H9 (cell line): ENCODE data around the gene SH3RF3. TPM values are rescaled to one million over a fixed set of nuclear protein-coding genes. Genes with fewer than 3 reads are reported as not detected.

ENCODE experiments used
- DNase-seq: peaks from one replicate; pipeline ENCODE4 v3.0.0-alpha.2; 2017
- H2AFZ ChIP-seq: one replicate; pipeline ENCODE4 v1.6.1; 2013; ENCODE audit warnings: mild to moderate bottlenecking, low read length, control low read depth, moderate library complexity
- H2AK5ac ChIP-seq: 2 replicates; pipeline ENCODE4 v1.6.1; 2013; ENCODE audit warnings: low read length, control low read depth, mixed read lengths; ENCODE audit not compliant: insufficient read length
- H2BK120ac ChIP-seq: one replicate; pipeline ENCODE4 v1.6.1; 2013; ENCODE audit warnings: low read depth, mild to moderate bottlenecking, low read length, control low read depth, inconsistent platforms; ENCODE audit not compliant: poor library complexity, severe bottlenecking
- H2BK12ac ChIP-seq: 2 replicates; pipeline ENCODE4 v1.6.1; 2013; ENCODE audit warnings: low read length, control low read depth, mixed read lengths, low read depth; ENCODE audit not compliant: insufficient read length
- H2BK15ac ChIP-seq: 2 replicates; pipeline ENCODE4 v1.6.1; 2013; ENCODE audit warnings: low read depth, low read length, control low read depth
- H2BK20ac ChIP-seq: one replicate; pipeline ENCODE4 v1.6.1; 2013; ENCODE audit warnings: low read depth, mild to moderate bottlenecking, low read length, control low read depth, inconsistent platforms; ENCODE audit not compliant: poor library complexity, severe bottlenecking
- H2BK5ac ChIP-seq: 2 replicates; pipeline ENCODE4 v1.6.1; 2013; ENCODE audit warnings: low read length, control low read depth, mixed read lengths; ENCODE audit not compliant: insufficient read length
- H3K14ac ChIP-seq: 2 replicates; pipeline ENCODE4 v1.6.1; 2013; ENCODE audit warnings: low read length, control low read depth; ENCODE audit not compliant: insufficient read depth
- H3K18ac ChIP-seq: 2 replicates; pipeline ENCODE4 v1.6.1; 2013; ENCODE audit warnings: low read depth, mild to moderate bottlenecking, mixed read lengths, low read length, control low read depth; ENCODE audit not compliant: insufficient read length
- H3K23ac ChIP-seq: 2 replicates; pipeline ENCODE4 v1.6.1; 2013; ENCODE audit warnings: low read length, control low read depth, mixed read lengths, low read depth; ENCODE audit not compliant: insufficient read length
- H3K23me2 ChIP-seq: 2 replicates; pipeline ENCODE4 v1.6.1; 2013; ENCODE audit warnings: low read depth, mild to moderate bottlenecking, mixed read lengths, low read length, control low read depth; ENCODE audit not compliant: insufficient read length, poor library complexity, severe bottlenecking
- H3K27ac ChIP-seq: 2 replicates; pipeline ENCODE4 v1.5.1; 2013; ENCODE audit warnings: low read length, control low read depth, mixed read lengths, low read depth; ENCODE audit not compliant: insufficient read length
- H3K27me3 ChIP-seq: 2 replicates; pipeline ENCODE4 v1.6.1; 2013; ENCODE audit warnings: low read length, control low read depth, inconsistent platforms; ENCODE audit not compliant: insufficient read depth
- H3K4ac ChIP-seq: 2 replicates; pipeline ENCODE4 v1.6.1; 2013; ENCODE audit warnings: low read depth, mild to moderate bottlenecking, control low read depth, inconsistent platforms, low read length, moderate library complexity
- H3K4me1 ChIP-seq: 2 replicates; pipeline ENCODE4 v1.6.1; 2013; ENCODE audit warnings: low read length, control low read depth, inconsistent platforms; ENCODE audit not compliant: insufficient read depth
- H3K4me2 ChIP-seq: 2 replicates; pipeline ENCODE4 v1.6.1; 2013; ENCODE audit warnings: low read length, control low read depth, mixed read lengths; ENCODE audit not compliant: insufficient read length, insufficient read depth
- H3K56ac ChIP-seq: 2 replicates; pipeline ENCODE4 v1.6.1; 2013; ENCODE audit warnings: low read depth, mild to moderate bottlenecking, mixed read lengths, low read length, control low read depth; ENCODE audit not compliant: insufficient read length
- H3K79me1 ChIP-seq: 2 replicates; pipeline ENCODE4 v1.6.1; 2013; ENCODE audit warnings: low read depth, mild to moderate bottlenecking, moderate library complexity, low read length, control low read depth, inconsistent platforms; ENCODE audit not compliant: insufficient read depth, poor library complexity, severe bottlenecking
- H3K79me2 ChIP-seq: 2 replicates; pipeline ENCODE4 v1.6.1; 2013; ENCODE audit warnings: low read length, control low read depth, inconsistent platforms; ENCODE audit not compliant: insufficient read depth
- H3K9ac ChIP-seq: 2 replicates; pipeline ENCODE4 v1.6.1; 2013; ENCODE audit warnings: low read length, control low read depth, mixed read lengths; ENCODE audit not compliant: insufficient read length; ENCODE audit errors: extremely low read depth
- H3K9me3 ChIP-seq: one replicate; pipeline ENCODE4 v1.6.1; 2013; ENCODE audit warnings: low read depth, low read length, inconsistent platforms; ENCODE audit not compliant: control insufficient read depth
- H3T11ph ChIP-seq: one replicate; pipeline ENCODE4 v1.6.1; 2013; ENCODE audit warnings: mild to moderate bottlenecking, low read length, control low read depth, inconsistent platforms
- H4K20me1 ChIP-seq: one replicate; pipeline ENCODE4 v1.6.1; 2013; ENCODE audit not compliant: control insufficient read depth, insufficient read length, insufficient read depth
- H4K5ac ChIP-seq: 2 replicates; pipeline ENCODE4 v1.6.1; 2013; ENCODE audit warnings: low read depth, mild to moderate bottlenecking, mixed read lengths, low read length, control low read depth; ENCODE audit not compliant: insufficient read length
- H4K8ac ChIP-seq: replicated peaks from 2 replicates; pipeline ENCODE4 v1.6.1; 2013; ENCODE audit warnings: low read length, control low read depth, mixed read lengths, low read depth; ENCODE audit not compliant: insufficient read length
- H4K91ac ChIP-seq: 2 replicates; pipeline ENCODE4 v1.6.1; 2013; ENCODE audit warnings: low read depth, mild to moderate bottlenecking, moderate library complexity, mixed read lengths, low read length, control low read depth; ENCODE audit not compliant: insufficient read length
- H3K27ac Mint-ChIP-seq, 3 experiments: 2 replicates in 2 of 3; 3 replicates in 1 of 3; pipeline ENCODE4 v1.8.0; 2020 to 2021; ENCODE audit warnings: mixed read lengths in 3 of 3, mild to moderate bottlenecking in 1 of 3, moderate library complexity in 1 of 3
- H3K27me3 Mint-ChIP-seq: 2 replicates; pipeline ENCODE4 v1.8.0; 2021; ENCODE audit warnings: low read depth, mild to moderate bottlenecking, moderate library complexity, mixed read lengths
- H3K36me3 Mint-ChIP-seq, 3 experiments: 2 replicates in 2 of 3; 3 replicates in 1 of 3; pipeline ENCODE4 v1.8.0; 2020 to 2021; ENCODE audit warnings: low read depth in 3 of 3, mixed read lengths in 3 of 3; ENCODE audit not compliant: insufficient read depth in 1 of 3
- H3K4me1 Mint-ChIP-seq, 2 experiments: 2 replicates each; pipeline ENCODE4 v1.8.0; 2020; ENCODE audit warnings: mixed read lengths in 2 of 2
- H3K4me3 Mint-ChIP-seq, 2 experiments: 2 replicates in 1 of 2; 3 replicates in 1 of 2; pipeline ENCODE4 v1.8.0; 2020 to 2021; ENCODE audit warnings: mild to moderate bottlenecking in 2 of 2, mixed read lengths in 2 of 2, moderate library complexity in 1 of 2
- H3K9me3 Mint-ChIP-seq, 2 experiments: 2 replicates in 1 of 2; 3 replicates in 1 of 2; pipeline ENCODE4 v1.8.0; 2020; ENCODE audit warnings: mild to moderate bottlenecking in 2 of 2, mixed read lengths in 2 of 2, moderate library complexity in 1 of 2
- WGBS: extraction: QIAGEN DNeasy Blood & Tissue Kit; methylation state at CpG from one replicate; pipeline ENCODE4 v1.1.7; 2013; ENCODE audit warnings: missing lambda C conversion rate, low lambda C conversion rate, mixed read lengths; ENCODE audit not compliant: insufficient read length; ENCODE audit errors: extremely low coverage; 5-methylcytosine and 5-hydroxymethylcytosine counted together
- total RNA-seq: library from RNA; stranded (reverse); gene quantifications from 2 replicates; pipeline ENCODE4 v1.2.1, GENCODE V29; 2021
- TF ChIP-seq, protein P1 (sequence below): fragments of 200-600 bp; sonication (generic); conservative IDR thresholded peaks from 3 replicates; pipeline ENCODE4 v1.8.0; 2021; ENCODE audit warnings: antibody characterized with exemption, mild to moderate bottlenecking

Gene SH3RF3
- total RNA-seq, 1 experiment from 2014 or later, result 0.46 TPM

- TF ChIP-seq, protein P1, sequence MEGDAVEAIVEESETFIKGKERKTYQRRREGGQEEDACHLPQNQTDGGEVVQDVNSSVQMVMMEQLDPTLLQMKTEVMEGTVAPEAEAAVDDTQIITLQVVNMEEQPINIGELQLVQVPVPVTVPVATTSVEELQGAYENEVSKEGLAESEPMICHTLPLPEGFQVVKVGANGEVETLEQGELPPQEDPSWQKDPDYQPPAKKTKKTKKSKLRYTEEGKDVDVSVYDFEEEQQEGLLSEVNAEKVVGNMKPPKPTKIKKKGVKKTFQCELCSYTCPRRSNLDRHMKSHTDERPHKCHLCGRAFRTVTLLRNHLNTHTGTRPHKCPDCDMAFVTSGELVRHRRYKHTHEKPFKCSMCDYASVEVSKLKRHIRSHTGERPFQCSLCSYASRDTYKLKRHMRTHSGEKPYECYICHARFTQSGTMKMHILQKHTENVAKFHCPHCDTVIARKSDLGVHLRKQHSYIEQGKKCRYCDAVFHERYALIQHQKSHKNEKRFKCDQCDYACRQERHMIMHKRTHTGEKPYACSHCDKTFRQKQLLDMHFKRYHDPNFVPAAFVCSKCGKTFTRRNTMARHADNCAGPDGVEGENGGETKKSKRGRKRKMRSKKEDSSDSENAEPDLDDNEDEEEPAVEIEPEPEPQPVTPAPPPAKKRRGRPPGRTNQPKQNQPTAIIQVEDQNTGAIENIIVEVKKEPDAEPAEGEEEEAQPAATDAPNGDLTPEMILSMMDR, result no peak
- Histone ChIP-seq H3K4me1 (no peaks in the 10 kb centered on the region), H3K4me2 (no peak overlapping the region), H2BK5ac (no peak overlapping the region), H3K4ac (no peak overlapping the region), H3K9me3 (no peaks in the 10 kb centered on the region), H3K79me1 (no peaks in the 10 kb centered on the region), H3K14ac (no peak overlapping the region; the same call in 1 of the 2 replicates), H2BK12ac (no peak overlapping the region), H3K18ac (no peak overlapping the region), H3K27ac (no peak overlapping the region), H4K5ac (no peak overlapping the region), H4K91ac (no peak overlapping the region), H3K9ac (no peak overlapping the region), H3K79me2 (no peaks in the 10 kb centered on the region), H2AFZ (no peak overlapping the region), H2BK20ac (no peak overlapping the region), H4K8ac (no peak overlapping the region), H3T11ph (no peak overlapping the region), H3K23ac (no peak overlapping the region), H2AK5ac (no peak overlapping the region), H3K27me3 (no peaks in the 10 kb centered on the region), H4K20me1 (no peaks in the 10 kb centered on the region), H3K23me2 (no peaks in the 10 kb centered on the region), H2BK120ac (no peak overlapping the region), H3K56ac (no peak overlapping the region), H2BK15ac (no peak overlapping the region)
- DNase-seq, result no peak
- Mint-ChIP-seq H3K4me3 (no peak overlapping the region), H3K27me3 (peaks cover 2% of the 10 kb centered on the region), H3K27ac (no peak overlapping the region; a peak in 2 of 7 replicates), H3K36me3 (no peaks in the 10 kb centered on the region; a peak in 1 of 7 replicates), H3K4me1 (peaks cover 4% of the 10 kb centered on the region in 2 experiments; a peak in 2 of 4 replicates), H3K9me3 (no peaks in the 10 kb centered on the region)
- WGBS, result no CpG with 5 or more reads among the region's 26 CpGs
Measured at GRCh38 chr2:109517118-109517889, 388.3 kb downstream of the SH3RF3 start.
